Lower leg skin (tissue), 4 donors: ENCODE measurements around the gene RASSF10. TPM values are rescaled to one million over a fixed set of nuclear protein-coding genes. Genes with fewer than 3 reads are reported as not detected.

ENCODE experiments used
- DNase-seq, 2 donors: peaks; one replicate each; pipeline ENCODE4 v3.0.0-alpha.2; 2019; ENCODE audit warnings: low spot score in 2 of 2
- H3K4me3 ChIP-seq: fragments of 200-600 bp; sonication (generic); 2 replicates; pipeline ENCODE4 v1.5.1; 2017; ENCODE audit warnings: mild to moderate bottlenecking, low read depth; ENCODE audit not compliant: poor library complexity, severe bottlenecking
- POLR2A ChIP-seq, 2 donors: fragments of 450-650 bp; IDR thresholded peaks; one replicate each; pipeline ENCODE4 v1.6.1; 2016 to 2017; ENCODE audit warnings: antibody characterized with exemption in 2 of 2, mild to moderate bottlenecking in 1 of 2, moderate library complexity in 1 of 2
- WGBS, 2 donors: methylation state at CpG; one replicate each; pipeline ENCODE4 v1.1.5; 2018; 5-methylcytosine and 5-hydroxymethylcytosine counted together
- intact Hi-C: fragments of 100-400 bp; cut with DNase I; formaldehyde crosslinking; loops from one replicate; pipeline ENCODE4 v1.15.0; 2023; ENCODE audit warnings: low total_unique reads
- total RNA-seq, 4 donors: library from RNA; depleted of rRNA; stranded (reverse); fragments of >200 nt; gene quantifications; one replicate each; pipeline ENCODE4 v1.1.0, GENCODE V29; 2016
- TF ChIP-seq, protein P1 (sequence below), 3 donors: fragments of 450-650 bp; IDR thresholded peaks; one replicate each; pipeline ENCODE4 v1.5.1; 2016; ENCODE audit warnings: antibody characterized with exemption in 3 of 3, mild to moderate bottlenecking in 3 of 3, moderate library complexity in 2 of 3

Gene RASSF10
- total RNA-seq, 4 donors from 2014 or later = 12.1 to 29.9 (median 20.3) TPM

DNA sequence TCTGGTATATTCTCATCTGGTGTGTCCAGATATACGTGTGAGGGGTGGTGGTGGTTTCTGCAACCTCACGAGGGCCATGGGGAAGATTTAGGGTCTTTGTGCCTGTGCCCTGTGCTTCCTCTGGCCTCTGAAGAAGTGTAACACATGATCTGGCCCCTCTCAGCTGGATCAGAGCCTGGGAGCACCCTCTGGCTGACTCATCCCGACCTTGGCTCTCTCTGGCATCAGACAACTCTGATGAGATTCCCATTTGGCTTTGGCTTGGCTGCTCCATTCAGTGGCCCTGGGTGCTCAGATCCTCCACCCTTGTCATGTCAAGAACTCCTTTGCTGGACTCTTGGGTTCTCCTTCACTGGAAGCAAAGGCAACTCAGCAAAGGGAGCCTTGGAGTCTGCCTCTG lies 45.2 kb downstream of the RASSF10 start:
- intact Hi-C loops = no loop called here
- TF ChIP-seq POLR2A (IDR thresholded peaks at IDR 0.05) = no peak
- TF ChIP-seq, protein P1, sequence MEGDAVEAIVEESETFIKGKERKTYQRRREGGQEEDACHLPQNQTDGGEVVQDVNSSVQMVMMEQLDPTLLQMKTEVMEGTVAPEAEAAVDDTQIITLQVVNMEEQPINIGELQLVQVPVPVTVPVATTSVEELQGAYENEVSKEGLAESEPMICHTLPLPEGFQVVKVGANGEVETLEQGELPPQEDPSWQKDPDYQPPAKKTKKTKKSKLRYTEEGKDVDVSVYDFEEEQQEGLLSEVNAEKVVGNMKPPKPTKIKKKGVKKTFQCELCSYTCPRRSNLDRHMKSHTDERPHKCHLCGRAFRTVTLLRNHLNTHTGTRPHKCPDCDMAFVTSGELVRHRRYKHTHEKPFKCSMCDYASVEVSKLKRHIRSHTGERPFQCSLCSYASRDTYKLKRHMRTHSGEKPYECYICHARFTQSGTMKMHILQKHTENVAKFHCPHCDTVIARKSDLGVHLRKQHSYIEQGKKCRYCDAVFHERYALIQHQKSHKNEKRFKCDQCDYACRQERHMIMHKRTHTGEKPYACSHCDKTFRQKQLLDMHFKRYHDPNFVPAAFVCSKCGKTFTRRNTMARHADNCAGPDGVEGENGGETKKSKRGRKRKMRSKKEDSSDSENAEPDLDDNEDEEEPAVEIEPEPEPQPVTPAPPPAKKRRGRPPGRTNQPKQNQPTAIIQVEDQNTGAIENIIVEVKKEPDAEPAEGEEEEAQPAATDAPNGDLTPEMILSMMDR (IDR thresholded peaks at IDR 0.05) = no peak
- no peak for DNase-seq
- H3K4me3 ChIP-seq = no peak overlapping the region
- WGBS, 2 donors = 65 to 70% methylated on average over 3 of the region's 3 CpGs

DNA sequence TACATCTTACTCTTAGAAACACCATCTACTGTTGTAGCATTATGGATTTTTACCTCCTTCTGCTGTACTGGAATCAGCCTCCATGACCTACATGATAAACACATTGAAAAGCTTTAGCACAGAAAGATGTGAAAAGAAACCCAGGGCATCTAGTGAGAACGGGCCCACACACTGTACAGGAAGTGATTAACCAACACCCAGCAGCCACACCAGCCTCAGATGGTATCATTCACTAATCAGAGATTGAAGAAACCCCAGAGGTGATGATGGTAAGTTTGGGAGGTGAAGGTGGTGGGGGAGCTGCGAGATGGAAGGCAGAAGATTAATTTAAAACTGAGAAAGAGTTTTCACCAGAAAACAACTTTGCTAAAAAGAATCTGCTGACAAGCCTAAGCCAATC lies 46.1 kb downstream of the RASSF10 start:
- H3K4me3 ChIP-seq = no peak overlapping the region
- WGBS, 2 donors = 23 to 43% methylated on average over 2 of the region's 2 CpGs
- TF ChIP-seq, protein P1 (IDR thresholded peaks at IDR 0.05) = no peak
- TF ChIP-seq POLR2A (IDR thresholded peaks at IDR 0.05) = no peak
- intact Hi-C loops = no loop called here
- no peak for DNase-seq

DNA sequence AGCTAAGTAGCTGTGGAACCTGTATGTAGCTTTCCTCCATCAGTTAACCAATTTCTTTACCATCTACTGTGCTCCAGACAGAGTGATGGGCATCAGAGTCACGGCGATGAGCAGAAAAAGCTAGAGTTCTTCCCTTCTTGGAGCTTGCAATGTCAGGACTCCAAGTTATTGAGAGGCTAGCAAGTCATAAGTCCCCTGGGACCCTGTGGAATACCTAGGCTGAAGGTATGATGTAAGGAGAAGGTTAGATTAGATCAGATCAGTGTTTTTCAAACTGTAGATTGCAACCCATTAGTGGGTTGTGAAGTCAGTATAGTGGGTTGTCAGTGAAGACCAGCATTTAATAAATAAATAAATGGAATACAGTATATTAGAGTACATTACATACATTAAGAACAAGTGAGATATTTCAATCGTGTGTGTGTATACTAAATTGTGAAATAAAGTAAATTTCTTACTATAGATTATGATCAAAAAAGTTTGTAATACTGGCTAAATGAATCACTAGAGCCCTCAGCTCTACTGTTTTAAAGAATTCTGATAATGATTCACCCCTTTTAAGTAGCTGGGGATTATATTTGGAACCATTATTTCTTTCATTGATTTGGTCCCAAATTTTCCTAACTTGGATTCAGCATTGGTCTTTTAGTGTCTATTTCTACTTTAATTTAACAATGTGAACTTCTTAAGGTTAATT lies 52.3 kb downstream of the RASSF10 start:
- no peak for DNase-seq
- H3K4me3 ChIP-seq = no peak overlapping the region
- WGBS, 2 donors = 69 to 80% methylated on average over 3 of the region's 3 CpGs
- TF ChIP-seq, protein P1 (IDR thresholded peaks at IDR 0.05) = no peak
- TF ChIP-seq POLR2A (IDR thresholded peaks at IDR 0.05) = no peak
- intact Hi-C loops = no loop called here
